Stimulated activated naive B cell treated with anti-CD40 and anti-IgM and Interleukin-4, amounts not matched to agents 10 μg/mL and 1 μg/mL and 100 μg/mL, for 72 hours (primary cell): Measurements from ENCODE around the gene SHC3.

Experiments
- ATAC-seq, 2 donors: fragments of 150-1000 bp; cut with Tn5 transposase; replicated peaks; 2 replicates each; pipeline ENCODE4 v1.10.0; 2021; ENCODE audit warnings: moderate library complexity in 1 of 2
- DNase-seq: peaks from one replicate; pipeline ENCODE4 v3.0.0; 2021
- H3K27ac Mint-ChIP-seq: one replicate; pipeline ENCODE4 v1.8.0; 2022; ENCODE audit warnings: mild to moderate bottlenecking, mixed read lengths
- H3K27me3 Mint-ChIP-seq, 2 donors: one replicate each; pipeline ENCODE4 v1.8.0; 2022; ENCODE audit warnings: mixed read lengths in 2 of 2
- H3K36me3 Mint-ChIP-seq, 2 donors: one replicate each; pipeline ENCODE4 v1.8.0; 2022; ENCODE audit warnings: mixed read lengths in 2 of 2, mild to moderate bottlenecking in 1 of 2
- H3K4me1 Mint-ChIP-seq, 2 donors: one replicate each; pipeline ENCODE4 v1.8.0; 2022; ENCODE audit warnings: mixed read lengths in 2 of 2, mild to moderate bottlenecking in 1 of 2
- H3K4me3 Mint-ChIP-seq, 2 donors: one replicate each; pipeline ENCODE4 v1.8.0; 2022; ENCODE audit warnings: mild to moderate bottlenecking in 2 of 2, mixed read lengths in 2 of 2, moderate library complexity in 1 of 2
- H3K9me3 Mint-ChIP-seq, 2 donors: one replicate each; pipeline ENCODE4 v1.8.0; 2022; ENCODE audit warnings: mixed read lengths in 2 of 2, mild to moderate bottlenecking in 1 of 2

Gene SHC3

GRCh38 chr9:88983865-88984542 is 194.6 kb downstream of the SHC3 start:
- Mint-ChIP-seq H3K36me3 (peaks cover 0 to 3% of the 10 kb centered on the region in 2 donors), H3K9me3 (peaks cover 0 to 2% of the 10 kb centered on the region in 2 donors), H3K27ac (no peak overlapping the region), H3K4me3 (no peak overlapping the region), H3K4me1 (peaks cover 4 to 8% of the 10 kb centered on the region in 2 donors), H3K27me3 (peaks cover 33 to 45% of the 10 kb centered on the region in 2 donors)
- ATAC-seq (no peak), DNase-seq (no peak)

GRCh38 chr9:88980740-88981203 is 197.8 kb downstream of the SHC3 start:
- Mint-ChIP-seq H3K4me1 (peaks cover 0 to 7% of the 10 kb centered on the region in 2 donors), H3K27me3 (peaks cover 28 to 47% of the 10 kb centered on the region in 2 donors), H3K4me3 (no peak overlapping the region), H3K36me3 (no peaks in the 10 kb centered on the region), H3K27ac (no peak overlapping the region), H3K9me3 (no peaks in the 10 kb centered on the region)
- ATAC-seq (no peak), DNase-seq (no peak)

GRCh38 chr9:88979791-88980190 is 198.8 kb downstream of the SHC3 start:
- Mint-ChIP-seq H3K27me3 (peaks cover 18 to 38% of the 10 kb centered on the region in 2 donors), H3K4me3 (no peak overlapping the region), H3K27ac (no peak overlapping the region), H3K4me1 (peaks cover 0 to 7% of the 10 kb centered on the region in 2 donors), H3K9me3 (no peaks in the 10 kb centered on the region), H3K36me3 (no peaks in the 10 kb centered on the region)
- no peak for ATAC-seq
- DNase-seq, result no peak

GRCh38 chr9:88979021-88979420 is 199.6 kb downstream of the SHC3 start:
- H3K9me3 Mint-ChIP-seq, result no peaks in the 10 kb centered on the region
- H3K27ac Mint-ChIP-seq, result no peak overlapping the region
- peaks cover 0 to 7% of the 10 kb centered on the region in 2 donors for H3K4me1 Mint-ChIP-seq
- peaks cover 17 to 30% of the 10 kb centered on the region in 2 donors for H3K27me3 Mint-ChIP-seq
- ATAC-seq (no peak), DNase-seq (no peak)
- H3K4me3 Mint-ChIP-seq, result no peak overlapping the region
- H3K36me3 Mint-ChIP-seq, result no peaks in the 10 kb centered on the region

GRCh38 chr9:88978034-88978433 is 200.6 kb downstream of the SHC3 start:
- DNase-seq, result no peak

GRCh38 chr9:88976890-88977257 is 201.7 kb downstream of the SHC3 start:
- Mint-ChIP-seq H3K27ac (no peak overlapping the region), H3K4me1 (peaks cover 0 to 7% of the 10 kb centered on the region in 2 donors), H3K4me3 (no peak overlapping the region), H3K36me3 (no peaks in the 10 kb centered on the region), H3K27me3 (peaks cover 14 to 27% of the 10 kb centered on the region in 2 donors), H3K9me3 (no peaks in the 10 kb centered on the region)
- DNase-seq (no peak), ATAC-seq (no peak)

More at GRCh38 chr9:88978034-88978433, 200.6 kb downstream of the SHC3 start:
- Mint-ChIP-seq H3K27ac (no peak overlapping the region), H3K9me3 (no peaks in the 10 kb centered on the region), H3K4me1 (peaks cover 0 to 7% of the 10 kb centered on the region in 2 donors), H3K4me3 (no peak overlapping the region), H3K27me3 (peaks cover 17 to 27% of the 10 kb centered on the region in 2 donors), H3K36me3 (no peaks in the 10 kb centered on the region)
- no peak for ATAC-seq

- Mint-ChIP-seq H3K27me3 (peaks cover 15 to 29% of the 10 kb centered on the region in 2 donors), H3K4me3 (no peak overlapping the region), H3K9me3 (no peaks in the 10 kb centered on the region), H3K27ac (no peak overlapping the region), H3K4me1 (peaks cover 0 to 7% of the 10 kb centered on the region in 2 donors), H3K36me3 (no peaks in the 10 kb centered on the region)
- ATAC-seq, result peak in 1 of 2 donors; percentile 57
- no peak for DNase-seq
These were observed 202.4 kb downstream of the SHC3 start for GRCh38 chr9:88975966-88976889.

GRCh38 chr9:88974641-88975040 is 204.0 kb downstream of the SHC3 start:
- no peak for DNase-seq
- Mint-ChIP-seq H3K27ac (no peak overlapping the region), H3K4me3 (no peak overlapping the region), H3K4me1 (peaks cover 0 to 7% of the 10 kb centered on the region in 2 donors), H3K27me3 (peaks cover 20 to 36% of the 10 kb centered on the region in 2 donors), H3K36me3 (no peaks in the 10 kb centered on the region), H3K9me3 (no peaks in the 10 kb centered on the region)
- no peak for ATAC-seq

- ATAC-seq (no peak), DNase-seq (no peak)
- peaks cover 0 to 7% of the 10 kb centered on the region in 2 donors for H3K4me1 Mint-ChIP-seq
- no peaks in the 10 kb centered on the region for H3K9me3 Mint-ChIP-seq
- H3K27me3 Mint-ChIP-seq, result peaks cover 31 to 45% of the 10 kb centered on the region in 2 donors
- H3K27ac Mint-ChIP-seq, result no peak overlapping the region
- no peaks in the 10 kb centered on the region for H3K36me3 Mint-ChIP-seq
- no peak overlapping the region for H3K4me3 Mint-ChIP-seq
These were observed 205.2 kb downstream of the SHC3 start for GRCh38 chr9:88973281-88974045.

GRCh38 chr9:88972401-88972800 is 206.2 kb downstream of the SHC3 start:
- H3K27ac Mint-ChIP-seq, result no peak overlapping the region
- peaks cover 29 to 35% of the 10 kb centered on the region in 2 donors for H3K27me3 Mint-ChIP-seq
- DNase-seq (no peak), ATAC-seq (no peak)
- H3K36me3 Mint-ChIP-seq, result no peaks in the 10 kb centered on the region
- no peak overlapping the region for H3K4me3 Mint-ChIP-seq
- H3K4me1 Mint-ChIP-seq, result peaks cover 0 to 7% of the 10 kb centered on the region in 2 donors
- no peaks in the 10 kb centered on the region for H3K9me3 Mint-ChIP-seq

GRCh38 chr9:88971131-88971960 is 207.3 kb downstream of the SHC3 start:
- Mint-ChIP-seq H3K4me3 (no peak overlapping the region), H3K36me3 (no peaks in the 10 kb centered on the region), H3K9me3 (no peaks in the 10 kb centered on the region), H3K4me1 (no peaks in the 10 kb centered on the region), H3K27ac (no peak overlapping the region), H3K27me3 (peaks cover 19 to 24% of the 10 kb centered on the region in 2 donors)
- DNase-seq (no peak), ATAC-seq (no peak)

- Mint-ChIP-seq H3K27me3 (peaks cover 19 to 21% of the 10 kb centered on the region in 2 donors), H3K36me3 (no peaks in the 10 kb centered on the region), H3K4me3 (no peak overlapping the region), H3K27ac (no peak overlapping the region), H3K9me3 (no peaks in the 10 kb centered on the region), H3K4me1 (no peaks in the 10 kb centered on the region)
- ATAC-seq, result no peak
- DNase-seq, result no peak
These were observed 208.8 kb downstream of the SHC3 start for GRCh38 chr9:88969646-88970373.

GRCh38 chr9:88968799-88969198 is 209.8 kb downstream of the SHC3 start:
- no peaks in the 10 kb centered on the region for H3K9me3 Mint-ChIP-seq
- no peaks in the 10 kb centered on the region for H3K4me1 Mint-ChIP-seq
- no peak for ATAC-seq
- H3K27me3 Mint-ChIP-seq, result peaks cover 19 to 21% of the 10 kb centered on the region in 2 donors
- no peaks in the 10 kb centered on the region for H3K36me3 Mint-ChIP-seq
- H3K27ac Mint-ChIP-seq, result no peak overlapping the region
- no peak for DNase-seq
- H3K4me3 Mint-ChIP-seq, result no peak overlapping the region
